ENCODE measurements around the gene DNAH17.
A peak's percentile ranks its signal among the peaks of the same experiment; 100 is the strongest.

Gene DNAH17

GRCh38 chr17:78566947-78567346 is 10.2 kb downstream of the DNAH17 start:
- TF ChIP-seq CTCF (conservative IDR thresholded peaks at IDR 0.05; ENCODE audit: low read depth, low read length): no peak
- H3K4me3 ChIP-seq (ENCODE audit: low read depth, low read length): no peak overlapping the region
- DNase-seq (ENCODE audit: low read depth): no peak

- TF ChIP-seq CTCF (conservative IDR thresholded peaks at IDR 0.05; ENCODE audit: low read depth, low read length): no peak
- no peak for DNase-seq (ENCODE audit: low read depth)
- no peak overlapping the region for H3K4me3 ChIP-seq (ENCODE audit: low read depth, low read length)
These were observed 13.7 kb downstream of the DNAH17 start for GRCh38 chr17:78563189-78564145.

- TF ChIP-seq CTCF (conservative IDR thresholded peaks at IDR 0.05; ENCODE audit: low read depth, low read length): no peak
These were observed 14.5 kb downstream of the DNAH17 start for GRCh38 chr17:78562734-78563133.

GRCh38 chr17:78561166-78561565 is 16.0 kb downstream of the DNAH17 start:
- TF ChIP-seq CTCF (conservative IDR thresholded peaks at IDR 0.05; ENCODE audit: low read depth, low read length): no peak
- no peak for DNase-seq (ENCODE audit: low read depth)
- no peak overlapping the region for H3K4me3 ChIP-seq (ENCODE audit: low read depth, low read length)

More at GRCh38 chr17:78562734-78563133, 14.5 kb downstream of the DNAH17 start:
- DNase-seq (ENCODE audit: low read depth): no peak
- no peak overlapping the region for H3K4me3 ChIP-seq (ENCODE audit: low read depth, low read length)

GRCh38 chr17:78560731-78561130 is 16.5 kb downstream of the DNAH17 start:
- H3K4me3 ChIP-seq (ENCODE audit: low read depth, low read length): no peak overlapping the region
- no peak for DNase-seq (ENCODE audit: low read depth)
- TF ChIP-seq CTCF (conservative IDR thresholded peaks at IDR 0.05; ENCODE audit: low read depth, low read length): no peak

- DNase-seq (ENCODE audit: low read depth): no peak
- peak; percentile 12 for TF ChIP-seq CTCF (conservative IDR thresholded peaks at IDR 0.05; ENCODE audit: low read depth, low read length)
- no peak overlapping the region for H3K4me3 ChIP-seq (ENCODE audit: low read depth, low read length)
These were observed 17.3 kb downstream of the DNAH17 start for GRCh38 chr17:78559749-78560368.

Measured in choroid plexus epithelial cell (primary cell).